Testis (tissue), 2 donors: ENCODE measurements around the gene KRTAP4-2.

Source experiments
- CTCF ChIP-seq, 3 experiments: fragments of 450-650 bp in 2 of 3; fragments of 200-600 bp in 1 of 3; sonication (generic) in 1 of 3; IDR thresholded peaks; one replicate each; pipeline ENCODE4 v1.5.1; 2016 to 2019; ENCODE audit warnings: antibody characterized with exemption in 3 of 3, mild to moderate bottlenecking in 2 of 3, moderate library complexity in 1 of 3
- POLR2A ChIP-seq: fragments of 450-650 bp; IDR thresholded peaks from one replicate; pipeline ENCODE4 v1.6.1; 2017; ENCODE audit warnings: antibody characterized with exemption, mild to moderate bottlenecking, moderate library complexity

- TF ChIP-seq CTCF (IDR thresholded peaks at IDR 0.05) (no peak), POLR2A (no peak)
These were observed 33.2 kb downstream of the KRTAP4-2 start for GRCh38 chr17:41144846-41145245.
